Measurements from ENCODE around the gene KCNN3.
"Not testable (repeated sequence)": the region's sequence is repeated elsewhere in the genome, so short reads cannot be mapped to it uniquely, and the experiment has no call there.

Gene KCNN3

DNA sequence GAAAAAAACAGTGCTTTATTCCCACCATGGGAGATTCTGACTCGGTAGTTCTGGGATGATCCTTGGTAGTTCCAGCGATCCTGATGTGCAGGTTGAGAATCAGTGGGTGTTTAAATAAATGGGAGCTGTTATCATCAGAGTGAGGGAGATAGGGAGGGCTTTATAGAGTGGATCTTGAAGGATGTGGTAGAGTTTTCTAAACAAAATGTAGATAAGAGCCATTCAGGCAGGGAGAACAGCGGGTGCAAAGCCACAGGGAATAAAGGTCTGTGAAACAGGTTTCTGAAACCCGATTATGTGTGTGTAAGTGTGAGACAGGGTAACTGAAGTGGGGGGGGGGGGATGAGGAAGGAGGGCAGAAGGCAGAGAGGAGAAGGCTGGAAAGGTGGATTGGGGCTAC lies 186.3 kb downstream of the KCNN3 start:
- TF ChIP-seq, protein P1, sequence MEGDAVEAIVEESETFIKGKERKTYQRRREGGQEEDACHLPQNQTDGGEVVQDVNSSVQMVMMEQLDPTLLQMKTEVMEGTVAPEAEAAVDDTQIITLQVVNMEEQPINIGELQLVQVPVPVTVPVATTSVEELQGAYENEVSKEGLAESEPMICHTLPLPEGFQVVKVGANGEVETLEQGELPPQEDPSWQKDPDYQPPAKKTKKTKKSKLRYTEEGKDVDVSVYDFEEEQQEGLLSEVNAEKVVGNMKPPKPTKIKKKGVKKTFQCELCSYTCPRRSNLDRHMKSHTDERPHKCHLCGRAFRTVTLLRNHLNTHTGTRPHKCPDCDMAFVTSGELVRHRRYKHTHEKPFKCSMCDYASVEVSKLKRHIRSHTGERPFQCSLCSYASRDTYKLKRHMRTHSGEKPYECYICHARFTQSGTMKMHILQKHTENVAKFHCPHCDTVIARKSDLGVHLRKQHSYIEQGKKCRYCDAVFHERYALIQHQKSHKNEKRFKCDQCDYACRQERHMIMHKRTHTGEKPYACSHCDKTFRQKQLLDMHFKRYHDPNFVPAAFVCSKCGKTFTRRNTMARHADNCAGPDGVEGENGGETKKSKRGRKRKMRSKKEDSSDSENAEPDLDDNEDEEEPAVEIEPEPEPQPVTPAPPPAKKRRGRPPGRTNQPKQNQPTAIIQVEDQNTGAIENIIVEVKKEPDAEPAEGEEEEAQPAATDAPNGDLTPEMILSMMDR (IDR thresholded peaks at IDR 0.05; ENCODE audit: extremely low read depth, missing control alignments), result no peak
- no peak for DNase-seq (ENCODE audit: low spot score)

DNA sequence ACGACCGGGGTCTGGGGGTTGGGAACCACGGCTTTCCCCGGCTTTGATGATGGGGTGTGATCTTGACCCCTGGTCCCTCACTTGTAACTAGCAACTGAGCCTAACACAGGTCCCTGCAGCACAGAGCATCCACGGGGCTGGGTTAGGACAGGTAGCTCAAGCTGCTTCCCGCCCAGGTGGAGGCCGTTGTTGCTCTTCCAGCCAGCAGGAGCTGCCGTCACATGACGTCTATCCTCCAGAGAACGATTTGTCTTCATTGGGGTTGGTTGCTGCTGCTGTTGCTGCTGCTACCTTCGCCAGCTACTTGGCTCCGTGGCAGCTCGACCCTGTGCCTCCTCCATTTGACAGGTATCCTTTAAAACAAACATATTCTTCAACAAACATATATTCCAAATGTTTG lies 187.8 kb downstream of the KCNN3 start:
- TF ChIP-seq, protein P1 (IDR thresholded peaks at IDR 0.05; ENCODE audit: extremely low read depth, missing control alignments), result no peak
- DNase-seq (ENCODE audit: low spot score), result no peak

DNA sequence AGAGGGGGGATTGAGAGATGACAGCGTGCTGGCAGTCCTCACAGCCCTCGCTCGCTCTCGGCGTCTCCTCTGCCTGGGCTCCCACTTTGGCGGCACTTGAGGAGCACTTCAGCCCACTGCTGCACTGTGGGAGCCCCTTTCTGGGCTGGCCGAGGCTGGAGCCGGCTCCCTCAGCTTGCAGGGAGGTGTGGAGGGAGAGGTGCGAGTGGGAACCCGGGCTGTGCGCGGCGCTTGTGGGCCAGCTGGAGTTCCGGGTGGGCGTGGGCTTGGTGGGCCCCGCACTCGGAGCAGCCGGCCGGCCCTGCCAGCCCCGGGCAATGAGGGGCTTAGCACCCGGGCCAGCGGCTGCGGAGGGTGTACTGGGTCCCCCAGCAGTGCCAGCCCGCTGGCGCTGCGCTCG lies 192.2 kb downstream of the KCNN3 start:
- DNase-seq (ENCODE audit: low spot score), result not testable (repeated sequence)

DNA sequence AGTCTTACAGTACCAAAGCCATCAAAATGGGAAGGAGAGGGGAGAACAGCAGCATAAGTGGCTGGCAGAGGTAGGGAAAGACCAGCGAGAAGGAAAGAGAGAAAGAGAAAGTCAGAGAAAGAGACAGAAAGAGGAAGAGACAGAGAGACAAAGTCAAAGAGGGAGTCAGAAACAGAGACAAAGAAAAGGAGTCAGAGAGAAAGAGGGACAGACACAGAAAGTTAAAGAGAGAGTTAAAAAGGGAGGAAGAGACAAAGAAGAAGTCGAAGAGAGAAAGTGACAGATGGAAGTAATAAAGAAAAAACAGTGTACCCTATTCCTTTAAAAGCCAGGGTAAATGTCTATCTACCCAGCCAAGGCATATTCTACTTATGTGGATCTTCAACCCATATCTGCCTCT lies 193.2 kb downstream of the KCNN3 start:
- not testable (repeated sequence) for DNase-seq (ENCODE audit: low spot score)

DNA sequence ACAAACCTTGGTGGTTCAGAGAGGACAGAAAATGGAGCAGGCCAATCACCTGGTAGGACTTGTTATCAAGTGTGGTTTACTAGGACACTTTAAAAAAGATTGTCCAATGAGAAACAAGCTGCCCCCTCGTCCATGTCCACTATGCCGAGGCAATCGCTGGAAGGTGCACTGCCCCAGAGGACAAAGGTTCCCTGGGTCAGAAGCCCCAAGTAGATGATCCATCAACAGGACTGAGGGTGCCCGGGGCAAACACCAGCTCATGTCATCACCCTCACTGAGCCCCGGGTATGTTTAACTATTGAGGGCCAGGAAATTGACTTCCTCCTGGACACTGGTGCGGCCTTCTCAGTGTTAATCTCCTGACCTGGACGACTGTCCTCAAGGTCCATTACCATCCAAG lies 195.6 kb downstream of the KCNN3 start:
- not testable (repeated sequence) for DNase-seq (ENCODE audit: low spot score)

DNA sequence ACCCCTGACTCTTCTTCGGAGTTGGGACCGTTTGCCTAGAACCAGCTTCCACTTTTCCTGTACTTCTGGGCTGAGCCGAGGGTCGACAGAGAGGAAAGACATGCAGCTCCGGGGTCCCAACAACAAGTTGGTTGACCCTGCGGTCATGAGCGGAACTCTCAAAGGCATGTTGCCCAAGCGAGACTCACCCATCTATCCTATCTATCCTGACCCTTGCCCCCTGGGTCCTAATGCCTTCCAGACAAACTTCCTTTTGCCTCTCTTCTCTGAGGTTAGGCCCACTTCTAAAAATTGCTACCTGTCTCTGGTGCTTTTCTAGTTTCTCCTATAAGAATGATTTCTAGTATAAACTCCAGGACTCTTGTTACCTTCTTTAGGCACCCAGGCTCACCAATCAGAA lies 197.8 kb downstream of the KCNN3 start:
- not testable (repeated sequence) for DNase-seq (ENCODE audit: low spot score)

DNA sequence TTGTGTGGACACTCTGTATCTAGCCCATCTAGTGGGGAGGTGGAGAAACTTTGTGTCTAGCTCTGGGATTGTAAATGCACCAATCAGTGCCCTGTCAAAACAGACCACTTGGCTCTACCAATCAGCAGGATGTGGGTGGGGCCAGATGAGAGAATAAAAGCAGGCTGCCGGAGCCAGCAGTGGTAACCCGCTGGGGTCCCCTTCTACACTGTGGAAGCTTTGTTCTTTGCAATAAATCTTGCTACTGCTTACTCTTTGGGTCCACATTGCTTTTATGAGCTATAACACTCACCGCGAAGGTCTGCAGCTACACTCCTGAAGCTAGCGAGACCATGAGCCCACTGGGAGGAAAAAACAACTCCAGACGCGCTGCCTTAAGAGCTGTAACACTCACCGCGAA lies 198.7 kb downstream of the KCNN3 start:
- DNase-seq (ENCODE audit: low spot score), result not testable (repeated sequence)

DNA sequence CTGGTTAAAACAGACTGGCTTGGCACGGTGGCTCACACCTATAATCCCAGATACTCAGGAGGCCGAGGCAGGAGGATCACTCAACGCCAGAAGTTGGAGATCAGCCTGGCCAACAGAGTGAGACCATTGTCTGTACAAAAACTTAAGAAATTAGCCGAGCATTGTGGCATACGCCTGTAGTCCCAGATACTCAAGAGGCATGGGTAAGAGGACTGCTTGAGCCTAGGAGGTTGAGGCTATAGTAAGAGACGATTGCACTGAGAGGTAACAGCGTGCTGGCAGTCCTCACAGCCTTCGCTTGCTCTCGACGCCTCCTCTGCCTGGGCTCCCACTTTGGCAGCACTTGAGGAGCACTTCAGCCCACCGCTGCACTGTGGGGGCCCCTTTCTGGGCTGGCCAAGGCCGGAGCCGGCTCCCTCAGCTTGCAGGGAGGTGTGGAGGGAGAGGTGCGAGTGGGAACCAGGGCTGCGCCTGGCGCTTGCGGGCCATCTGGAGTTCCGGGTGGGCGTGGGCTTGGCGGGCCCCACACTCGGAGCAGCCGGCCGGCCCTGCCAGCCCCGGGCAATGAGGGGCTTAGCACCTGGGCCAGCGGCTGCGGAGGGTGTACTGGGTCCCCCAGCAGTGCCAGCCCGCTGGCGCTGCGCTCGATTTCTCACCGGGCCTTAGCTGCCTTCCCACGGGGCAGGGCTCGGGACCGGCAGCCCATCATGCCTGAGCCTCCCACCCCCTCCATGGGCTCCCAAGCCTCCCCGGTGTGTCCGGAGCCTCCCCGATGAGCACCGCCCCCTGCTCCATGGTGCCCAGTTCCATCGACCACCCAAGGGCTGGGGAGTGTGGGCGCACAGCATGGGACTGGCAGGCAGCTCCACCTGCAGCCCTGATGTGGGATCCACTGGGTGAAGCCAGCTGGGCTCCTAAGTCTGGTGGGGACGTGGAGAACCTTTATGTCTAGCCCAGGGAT lies 199.5 kb downstream of the KCNN3 start:
- not testable (repeated sequence) for DNase-seq (ENCODE audit: low spot score)

DNA sequence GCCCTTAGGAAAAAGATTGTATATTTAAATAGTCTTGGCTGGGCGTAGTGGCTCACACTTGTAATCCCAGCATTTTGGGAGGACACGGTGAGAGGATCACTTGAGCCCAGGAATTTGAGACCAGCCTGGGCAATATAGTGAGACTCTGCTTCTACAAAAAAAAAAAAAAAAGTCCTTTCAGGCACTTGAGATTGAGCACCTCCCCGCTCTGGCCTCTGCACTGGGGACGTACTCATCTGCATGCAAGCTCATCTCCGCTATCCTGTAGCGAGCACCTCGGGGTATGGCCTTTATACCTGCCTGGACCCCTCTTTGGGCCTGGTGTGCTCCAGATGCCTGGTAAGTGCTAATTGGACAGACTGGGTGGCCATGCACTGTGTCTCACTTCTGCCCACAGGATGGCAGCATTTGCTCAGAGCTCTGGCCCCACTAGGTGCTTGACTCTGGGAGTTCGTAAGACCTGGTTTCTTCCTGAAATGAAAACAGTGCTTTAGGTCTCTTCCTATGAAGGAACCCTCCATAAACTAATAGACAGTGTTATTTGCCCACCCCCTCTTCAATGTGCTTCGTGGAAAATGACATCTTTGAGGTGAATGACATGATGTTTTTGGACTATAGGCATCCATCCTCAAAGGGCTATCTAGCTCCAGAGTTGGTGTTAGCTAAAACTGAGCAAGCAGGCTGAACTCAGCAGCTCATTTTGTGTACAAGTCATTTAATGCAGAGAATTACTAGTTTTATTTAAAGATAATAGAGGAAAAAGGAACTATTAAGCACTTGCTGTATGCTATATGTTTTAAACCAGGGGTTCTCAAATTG lies 200.4 kb downstream of the KCNN3 start:
- DNase-seq (ENCODE audit: low spot score), result peak; percentile 92
- TF ChIP-seq, protein P1 (IDR thresholded peaks at IDR 0.05; ENCODE audit: extremely low read depth, missing control alignments), result peak; percentile 90

DNA sequence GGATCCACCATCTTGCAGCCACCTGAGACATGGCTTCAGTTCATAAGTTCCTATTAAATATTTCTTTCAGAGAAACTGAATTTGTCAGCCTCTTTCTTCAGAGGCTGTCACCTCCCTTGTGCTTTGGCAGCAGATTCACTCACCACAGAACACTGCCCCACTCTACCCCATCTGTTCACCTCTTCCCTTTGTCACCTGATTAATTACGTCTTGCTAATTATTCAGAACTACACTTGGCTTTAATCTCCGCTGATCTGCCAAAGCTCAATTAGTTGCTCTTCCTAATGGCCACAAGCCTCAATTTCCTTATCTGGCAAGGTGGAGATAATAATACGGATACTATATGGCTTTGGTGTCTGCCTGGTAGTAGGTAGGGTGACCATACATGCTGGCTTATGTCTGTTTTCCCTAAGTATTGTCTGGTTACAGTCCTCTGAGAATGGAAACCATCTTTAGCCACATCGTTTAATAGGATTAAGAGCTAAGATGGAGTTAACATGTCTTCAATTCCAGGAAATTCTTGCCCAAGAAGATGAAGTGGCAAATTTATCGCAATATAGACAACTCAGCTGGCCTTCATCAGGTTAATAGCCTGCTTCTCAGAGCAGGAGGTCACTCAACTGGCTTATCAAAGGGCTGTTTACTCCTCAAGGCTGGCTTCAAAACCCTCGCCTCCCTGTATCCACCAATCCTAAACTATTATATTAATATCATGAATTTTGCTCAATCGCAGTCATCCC lies 203.9 kb downstream of the KCNN3 start:
- TF ChIP-seq, protein P1 (IDR thresholded peaks at IDR 0.05; ENCODE audit: extremely low read depth, missing control alignments), result no peak
- no peak for DNase-seq (ENCODE audit: low spot score)
